KMS-11 (cell line): ENCODE measurements around the gene PRDM2.

Experiments
- H2AFZ ChIP-seq: fragments of 200-600 bp; sonication (generic); 2 replicates; pipeline ENCODE4 v1.6.1; 2016; ENCODE audit warnings: antibody characterized with exemption, mixed run types, low read depth
- H3K27ac ChIP-seq: fragments of 200-600 bp; sonication (generic); 2 replicates; pipeline ENCODE4 v1.6.1; 2016; ENCODE audit warnings: mild to moderate bottlenecking, mixed run types
- H3K27me3 ChIP-seq: fragments of 200-600 bp; sonication (generic); 2 replicates; pipeline ENCODE4 v1.6.1; 2017; ENCODE audit warnings: mild to moderate bottlenecking, low read depth, mixed run types, moderate library complexity; ENCODE audit not compliant: insufficient read depth
- H3K36me3 ChIP-seq: fragments of 200-600 bp; sonication (generic); 2 replicates; pipeline ENCODE4 v1.6.1; 2017; ENCODE audit warnings: mild to moderate bottlenecking, mixed run types; ENCODE audit not compliant: insufficient read depth
- H3K4me1 ChIP-seq: fragments of 200-600 bp; sonication (generic); 2 replicates; pipeline ENCODE4 v1.6.1; 2016; ENCODE audit warnings: mild to moderate bottlenecking, low read depth, mixed run types; ENCODE audit not compliant: poor library complexity, severe bottlenecking
- H3K4me2 ChIP-seq: fragments of 200-600 bp; sonication (generic); 2 replicates; pipeline ENCODE4 v1.7.0; 2016; ENCODE audit warnings: mild to moderate bottlenecking, mixed run types
- H3K4me3 ChIP-seq: fragments of 200-600 bp; sonication (generic); IDR thresholded peaks from 2 replicates; pipeline ENCODE4 v1.6.1; 2017; ENCODE audit warnings: low read depth, low read length, mixed read lengths; ENCODE audit not compliant: insufficient read depth
- H3K79me2 ChIP-seq: fragments of 200-600 bp; sonication (generic); 2 replicates; pipeline ENCODE4 v1.6.1; 2016; ENCODE audit warnings: low read depth, mixed run types; ENCODE audit not compliant: insufficient read depth
- H3K9ac ChIP-seq: fragments of 200-600 bp; sonication (generic); 2 replicates; pipeline ENCODE4 v1.6.1; 2016; ENCODE audit warnings: mild to moderate bottlenecking, mixed run types
- H4K20me1 ChIP-seq: fragments of 200-600 bp; sonication (generic); 2 replicates; pipeline ENCODE4 v1.6.1; 2016; ENCODE audit warnings: mild to moderate bottlenecking, mixed run types; ENCODE audit not compliant: insufficient read depth
- CTCF ChIP-seq: fragments of 200-600 bp; sonication (generic); conservative IDR thresholded peaks from 2 replicates; pipeline ENCODE4 v1.6.1; 2017; ENCODE audit warnings: low read depth, mild to moderate bottlenecking, antibody characterized with exemption, low read length, moderate library complexity, mixed read lengths

The PRDM2 gene

GRCh38 chr1:13801655-13802486 is 101.9 kb downstream of the PRDM2 start:
- Histone ChIP-seq H3K27ac (no peak overlapping the region), H3K36me3 (no peaks in the 10 kb centered on the region), H3K4me2 (no peak overlapping the region), H4K20me1 (no peaks in the 10 kb centered on the region), H3K27me3 (no peaks in the 10 kb centered on the region), H3K79me2 (no peaks in the 10 kb centered on the region), H2AFZ (no peak overlapping the region), H3K9ac (no peak overlapping the region), H3K4me1 (no peaks in the 10 kb centered on the region), H3K4me3 (no peak overlapping the region)
- TF ChIP-seq CTCF, result no peak

GRCh38 chr1:13802782-13803545 is 103.0 kb downstream of the PRDM2 start:
- Histone ChIP-seq H2AFZ (no peak overlapping the region), H3K36me3 (no peaks in the 10 kb centered on the region), H3K27ac (no peak overlapping the region), H3K79me2 (no peaks in the 10 kb centered on the region), H4K20me1 (no peaks in the 10 kb centered on the region), H3K27me3 (no peaks in the 10 kb centered on the region), H3K4me2 (no peak overlapping the region), H3K4me1 (no peaks in the 10 kb centered on the region), H3K4me3 (no peak overlapping the region), H3K9ac (no peak overlapping the region)
- no peak for TF ChIP-seq CTCF

- Histone ChIP-seq H2AFZ (no peak overlapping the region), H3K4me2 (no peak overlapping the region), H3K36me3 (no peaks in the 10 kb centered on the region), H4K20me1 (no peaks in the 10 kb centered on the region), H3K9ac (no peak overlapping the region), H3K27ac (no peak overlapping the region), H3K27me3 (no peaks in the 10 kb centered on the region), H3K4me1 (no peaks in the 10 kb centered on the region), H3K4me3 (no peak overlapping the region), H3K79me2 (no peaks in the 10 kb centered on the region)
- no peak for TF ChIP-seq CTCF
Observed at GRCh38 chr1:13803546-13804239, 103.7 kb downstream of the PRDM2 start.

- H2AFZ ChIP-seq, result no peak overlapping the region
- H3K79me2 ChIP-seq, result no peaks in the 10 kb centered on the region
- no peaks in the 10 kb centered on the region for H3K36me3 ChIP-seq
- H3K4me2 ChIP-seq, result no peak overlapping the region
- no peak overlapping the region for H3K27ac ChIP-seq
- no peaks in the 10 kb centered on the region for H3K4me1 ChIP-seq
- no peaks in the 10 kb centered on the region for H3K27me3 ChIP-seq
- H3K9ac ChIP-seq, result no peak overlapping the region
- H3K4me3 ChIP-seq, result no peak overlapping the region
- TF ChIP-seq CTCF, result no peak
- no peaks in the 10 kb centered on the region for H4K20me1 ChIP-seq
Observed at GRCh38 chr1:13804240-13804633, 104.2 kb downstream of the PRDM2 start.
